ENCODE data around the gene CLIP3. TPM values are rescaled to one million over a fixed set of nuclear protein-coding genes. Genes with fewer than 3 reads are reported as not detected.

The CLIP3 gene
- total and polyA plus RNA-seq, 2 of the 13 experiments (the other 11 are each of a cell fraction or from before 2014, with no cell fraction given): 0.15 to 1.2 TPM

DNA sequence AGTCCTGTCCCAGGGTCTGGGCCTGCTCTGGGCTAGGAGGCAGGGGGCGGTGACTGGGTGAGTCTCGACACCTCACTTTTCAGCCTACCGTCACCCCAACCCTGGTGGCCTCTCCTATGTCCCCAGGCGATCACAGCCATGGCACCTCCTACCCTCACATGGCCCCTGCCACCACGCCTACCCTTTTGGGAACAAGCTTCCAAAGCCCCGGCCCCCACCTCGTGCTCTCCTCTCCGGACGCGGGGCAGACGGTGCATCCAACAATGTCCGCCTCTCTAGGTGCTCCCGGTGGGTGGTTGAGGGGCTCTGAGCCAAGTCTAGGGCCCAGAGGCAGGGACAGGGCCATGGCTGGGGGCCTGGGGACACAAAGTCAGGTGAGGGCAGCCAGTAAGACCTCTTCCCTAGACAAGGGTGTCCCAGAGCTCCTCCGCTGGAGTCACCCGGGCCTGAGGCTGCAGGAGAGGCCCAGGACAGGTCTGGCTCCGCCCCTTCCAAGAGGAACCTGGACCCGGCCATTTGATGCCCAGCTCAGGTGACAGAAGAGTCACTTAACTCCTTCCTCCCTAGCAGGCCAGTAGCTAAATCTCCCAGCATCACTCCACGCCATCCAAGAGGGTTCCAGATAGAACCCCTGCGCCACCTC, 24.2 kb downstream of the CLIP3 start, which contains the start of gene SYNE4 (continued):
- TF ChIP-seq, protein P1, sequence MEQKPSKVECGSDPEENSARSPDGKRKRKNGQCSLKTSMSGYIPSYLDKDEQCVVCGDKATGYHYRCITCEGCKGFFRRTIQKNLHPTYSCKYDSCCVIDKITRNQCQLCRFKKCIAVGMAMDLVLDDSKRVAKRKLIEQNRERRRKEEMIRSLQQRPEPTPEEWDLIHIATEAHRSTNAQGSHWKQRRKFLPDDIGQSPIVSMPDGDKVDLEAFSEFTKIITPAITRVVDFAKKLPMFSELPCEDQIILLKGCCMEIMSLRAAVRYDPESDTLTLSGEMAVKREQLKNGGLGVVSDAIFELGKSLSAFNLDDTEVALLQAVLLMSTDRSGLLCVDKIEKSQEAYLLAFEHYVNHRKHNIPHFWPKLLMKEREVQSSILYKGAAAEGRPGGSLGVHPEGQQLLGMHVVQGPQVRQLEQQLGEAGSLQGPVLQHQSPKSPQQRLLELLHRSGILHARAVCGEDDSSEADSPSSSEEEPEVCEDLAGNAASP (CRISPR knock-in tag; IDR thresholded peaks at IDR 0.05; ENCODE audit: borderline replicate concordance): 0 out of 2 replicates have a peak, but pooled peaks have one; percentile 19
- TF ChIP-seq ZBTB4 (CRISPR knock-in tag; IDR thresholded peaks at IDR 0.05; ENCODE audit: borderline replicate concordance) (no peak), HNRNPK (IDR thresholded peaks at IDR 0.05; ENCODE audit: low read depth, low read length, poor library complexity, severe bottlenecking) (no peak), ZNF879 (CRISPR knock-in tag; IDR thresholded peaks at IDR 0.05) (no peak; the same call in 1 of the 2 replicates), CHCHD3 (CRISPR knock-in tag; IDR thresholded peaks at IDR 0.05) (no peak; the same call in 1 of the 2 replicates), ZFP90 (CRISPR knock-in tag; IDR thresholded peaks at IDR 0.05; ENCODE audit: borderline replicate concordance) (peak; percentile 67; the same call in 1 of the 2 replicates), ZNF276 (CRISPR knock-in tag; IDR thresholded peaks at IDR 0.05; ENCODE audit: low read depth) (no peak), ZNF773 (CRISPR knock-in tag; IDR thresholded peaks at IDR 0.05; ENCODE audit: borderline replicate concordance) (no peak), ZNF317 (CRISPR knock-in tag; IDR thresholded peaks at IDR 0.05) (0 out of 2 replicates have a peak, but pooled peaks have one; percentile 39), CHD2 (IDR thresholded peaks at IDR 0.05; ENCODE audit: low read depth, low read length) (no peak), ZNF503 (CRISPR knock-in tag; IDR thresholded peaks at IDR 0.05) (no peak), ZNF124 (CRISPR knock-in tag; IDR thresholded peaks at IDR 0.05) (no peak; the same call in 1 of the 2 replicates), ZNF382 (CRISPR knock-in tag; IDR thresholded peaks at IDR 0.05; ENCODE audit: borderline replicate concordance) (no peak), ZBTB7B (CRISPR knock-in tag; IDR thresholded peaks at IDR 0.05) (no peak), ZNF546 (CRISPR knock-in tag; conservative IDR thresholded peaks at IDR 0.05) (peak; percentile 78; the same call in 1 of the 2 replicates), NCOA1 (CRISPR knock-in tag; IDR thresholded peaks at IDR 0.05) (no peak)
- TF ChIP-seq, protein P2, sequence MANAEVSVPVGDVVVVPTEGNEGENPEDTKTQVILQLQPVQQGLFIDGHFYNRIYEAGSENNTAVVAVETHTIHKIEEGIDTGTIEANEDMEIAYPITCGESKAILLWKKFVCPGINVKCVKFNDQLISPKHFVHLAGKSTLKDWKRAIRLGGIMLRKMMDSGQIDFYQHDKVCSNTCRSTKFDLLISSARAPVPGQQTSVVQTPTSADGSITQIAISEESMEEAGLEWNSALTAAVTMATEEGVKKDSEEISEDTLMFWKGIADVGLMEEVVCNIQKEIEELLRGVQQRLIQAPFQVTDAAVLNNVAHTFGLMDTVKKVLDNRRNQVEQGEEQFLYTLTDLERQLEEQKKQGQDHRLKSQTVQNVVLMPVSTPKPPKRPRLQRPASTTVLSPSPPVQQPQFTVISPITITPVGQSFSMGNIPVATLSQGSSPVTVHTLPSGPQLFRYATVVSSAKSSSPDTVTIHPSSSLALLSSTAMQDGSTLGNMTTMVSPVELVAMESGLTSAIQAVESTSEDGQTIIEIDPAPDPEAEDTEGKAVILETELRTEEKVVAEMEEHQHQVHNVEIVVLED (CRISPR knock-in tag; IDR thresholded peaks at IDR 0.05; ENCODE audit: borderline replicate concordance): no peak

All from HepG2 (cell line).